HL-60 (cell line): Measurements from ENCODE around the gene KLF15.

Experiments
- POLR2AphosphoS5 ChIP-seq: IDR thresholded peaks from 2 replicates; pipeline ENCODE4 v1.6.1; 2012; ENCODE audit warnings: low read depth
- TF ChIP-seq, protein P1 (sequence below): IDR thresholded peaks from 2 replicates; pipeline ENCODE4 v1.6.1; 2012; ENCODE audit warnings: low read depth; ENCODE audit not compliant: insufficient replicate concordance
- TF ChIP-seq, protein P2 (sequence below): IDR thresholded peaks from one replicate; pipeline ENCODE4 v1.5.1; 2011; ENCODE audit warnings: low read length, control low read depth, inconsistent platforms; ENCODE audit not compliant: insufficient read depth

DNA sequence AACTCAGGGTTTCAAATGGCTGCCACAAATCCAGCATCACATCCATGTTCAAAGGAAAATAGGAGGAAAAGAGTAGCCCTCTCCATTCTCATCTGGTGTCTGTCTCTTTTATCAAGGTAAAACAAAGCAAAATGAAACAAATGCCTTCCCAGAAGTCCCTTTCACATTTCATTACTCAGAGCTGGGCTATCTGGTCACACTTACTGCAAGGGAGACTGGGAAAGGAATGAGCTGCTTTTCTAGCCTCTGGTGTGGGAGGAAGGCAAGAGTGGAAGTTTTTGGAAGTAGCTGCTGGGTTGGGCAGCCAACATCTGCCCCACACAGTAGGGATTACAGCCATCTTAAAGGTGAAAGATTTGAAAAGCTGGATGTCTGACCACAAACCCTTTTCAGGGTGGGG is 51.8 kb downstream of the KLF15 start:
- TF ChIP-seq, protein P1, sequence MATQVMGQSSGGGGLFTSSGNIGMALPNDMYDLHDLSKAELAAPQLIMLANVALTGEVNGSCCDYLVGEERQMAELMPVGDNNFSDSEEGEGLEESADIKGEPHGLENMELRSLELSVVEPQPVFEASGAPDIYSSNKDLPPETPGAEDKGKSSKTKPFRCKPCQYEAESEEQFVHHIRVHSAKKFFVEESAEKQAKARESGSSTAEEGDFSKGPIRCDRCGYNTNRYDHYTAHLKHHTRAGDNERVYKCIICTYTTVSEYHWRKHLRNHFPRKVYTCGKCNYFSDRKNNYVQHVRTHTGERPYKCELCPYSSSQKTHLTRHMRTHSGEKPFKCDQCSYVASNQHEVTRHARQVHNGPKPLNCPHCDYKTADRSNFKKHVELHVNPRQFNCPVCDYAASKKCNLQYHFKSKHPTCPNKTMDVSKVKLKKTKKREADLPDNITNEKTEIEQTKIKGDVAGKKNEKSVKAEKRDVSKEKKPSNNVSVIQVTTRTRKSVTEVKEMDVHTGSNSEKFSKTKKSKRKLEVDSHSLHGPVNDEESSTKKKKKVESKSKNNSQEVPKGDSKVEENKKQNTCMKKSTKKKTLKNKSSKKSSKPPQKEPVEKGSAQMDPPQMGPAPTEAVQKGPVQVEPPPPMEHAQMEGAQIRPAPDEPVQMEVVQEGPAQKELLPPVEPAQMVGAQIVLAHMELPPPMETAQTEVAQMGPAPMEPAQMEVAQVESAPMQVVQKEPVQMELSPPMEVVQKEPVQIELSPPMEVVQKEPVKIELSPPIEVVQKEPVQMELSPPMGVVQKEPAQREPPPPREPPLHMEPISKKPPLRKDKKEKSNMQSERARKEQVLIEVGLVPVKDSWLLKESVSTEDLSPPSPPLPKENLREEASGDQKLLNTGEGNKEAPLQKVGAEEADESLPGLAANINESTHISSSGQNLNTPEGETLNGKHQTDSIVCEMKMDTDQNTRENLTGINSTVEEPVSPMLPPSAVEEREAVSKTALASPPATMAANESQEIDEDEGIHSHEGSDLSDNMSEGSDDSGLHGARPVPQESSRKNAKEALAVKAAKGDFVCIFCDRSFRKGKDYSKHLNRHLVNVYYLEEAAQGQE = no peak
- TF ChIP-seq POLR2AphosphoS5 = no peak
- TF ChIP-seq, protein P2, sequence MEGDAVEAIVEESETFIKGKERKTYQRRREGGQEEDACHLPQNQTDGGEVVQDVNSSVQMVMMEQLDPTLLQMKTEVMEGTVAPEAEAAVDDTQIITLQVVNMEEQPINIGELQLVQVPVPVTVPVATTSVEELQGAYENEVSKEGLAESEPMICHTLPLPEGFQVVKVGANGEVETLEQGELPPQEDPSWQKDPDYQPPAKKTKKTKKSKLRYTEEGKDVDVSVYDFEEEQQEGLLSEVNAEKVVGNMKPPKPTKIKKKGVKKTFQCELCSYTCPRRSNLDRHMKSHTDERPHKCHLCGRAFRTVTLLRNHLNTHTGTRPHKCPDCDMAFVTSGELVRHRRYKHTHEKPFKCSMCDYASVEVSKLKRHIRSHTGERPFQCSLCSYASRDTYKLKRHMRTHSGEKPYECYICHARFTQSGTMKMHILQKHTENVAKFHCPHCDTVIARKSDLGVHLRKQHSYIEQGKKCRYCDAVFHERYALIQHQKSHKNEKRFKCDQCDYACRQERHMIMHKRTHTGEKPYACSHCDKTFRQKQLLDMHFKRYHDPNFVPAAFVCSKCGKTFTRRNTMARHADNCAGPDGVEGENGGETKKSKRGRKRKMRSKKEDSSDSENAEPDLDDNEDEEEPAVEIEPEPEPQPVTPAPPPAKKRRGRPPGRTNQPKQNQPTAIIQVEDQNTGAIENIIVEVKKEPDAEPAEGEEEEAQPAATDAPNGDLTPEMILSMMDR = no peak
